PC-3 (cell line): ENCODE measurements around the gene EXOC6B. TPM values are rescaled to one million over a fixed set of nuclear protein-coding genes. Genes with fewer than 3 reads are reported as not detected.

Experiments used
- ATAC-seq: fragments of 200-7000 bp; cut with Tn5 transposase; 2 replicates; pipeline ENCODE4 v1.9.1; 2020; ENCODE audit warnings: mild to moderate bottlenecking, moderate library complexity
- BruUV-seq: library from RNA; stranded (reverse); fragments of 400-500 nt; replicated peaks from 2 replicates; lab custom pipeline; 2021; lab: Mats Ljungman, UMichigan
- CTCF ChIA-PET: fragments of 300-600 bp; sonication (Branson Sonifier 250); formaldehyde crosslinking; loops from one replicate; lab custom pipeline; 2022; ENCODE audit warnings: antibody characterized with exemption; lab: Charles Lee
- POLR2A ChIA-PET: fragments of 300-600 bp; sonication (Branson Sonifier 250); formaldehyde crosslinking; loops from one replicate; lab custom pipeline; 2022; ENCODE audit warnings: antibody characterized with exemption; ENCODE audit not compliant: unreplicated experiment; lab: Charles Lee
- DNase-seq: peaks from one replicate; pipeline ENCODE4 v3.0.0-alpha.2; 2015
- H2AFZ ChIP-seq: fragments of 300-600 bp; sonication (generic); 2 replicates; pipeline ENCODE4 v1.6.0; 2016; ENCODE audit warnings: antibody characterized with exemption, low read length
- H3F3A ChIP-seq: fragments of 300-600 bp; sonication (generic); one replicate; pipeline ENCODE4 v1.6.0; 2017; ENCODE audit warnings: antibody characterized with exemption, low read length, control low read depth, mild to moderate bottlenecking; ENCODE audit not compliant: unreplicated experiment
- H3K27ac ChIP-seq: fragments of 300-600 bp; sonication (generic); 2 replicates; pipeline ENCODE4 v1.5.1; 2016; ENCODE audit warnings: mild to moderate bottlenecking, low read length
- H3K27me3 ChIP-seq: fragments of 300-600 bp; sonication (generic); 2 replicates; pipeline ENCODE4 v1.6.1; 2016; ENCODE audit warnings: low read length, mixed read lengths
- H3K36me3 ChIP-seq: fragments of 300-600 bp; sonication (generic); 2 replicates; pipeline ENCODE4 v1.6.1; 2016; ENCODE audit warnings: low read depth, mixed run types, low read length, mixed read lengths
- H3K4me1 ChIP-seq: fragments of 300-600 bp; sonication (generic); 2 replicates; pipeline ENCODE4 v1.5.1; 2016; ENCODE audit warnings: low read length; ENCODE audit not compliant: insufficient read depth
- H3K4me2 ChIP-seq: fragments of 300-600 bp; sonication (generic); 2 replicates; pipeline ENCODE4 v1.6.0; 2016; ENCODE audit warnings: low read length
- H3K4me3 ChIP-seq: fragments of 300-600 bp; sonication (generic); 2 replicates; pipeline ENCODE4 v1.5.1; 2016; ENCODE audit warnings: mild to moderate bottlenecking, low read length, mixed read lengths
- H3K79me2 ChIP-seq: fragments of 300-600 bp; sonication (generic); 2 replicates; pipeline ENCODE4 v1.6.1; 2017; ENCODE audit warnings: low read length, mixed read lengths
- H3K9ac ChIP-seq: fragments of 300-600 bp; sonication (generic); 2 replicates; pipeline ENCODE4 v1.6.0; 2016; ENCODE audit warnings: mild to moderate bottlenecking, low read length
- H3K9me2 ChIP-seq: fragments of 300-600 bp; sonication (generic); replicated peaks from 2 replicates; pipeline ENCODE4 v1.6.1; 2016; ENCODE audit warnings: mixed run types, low read length, mixed read lengths
- H3K9me3 ChIP-seq: fragments of 300-600 bp; sonication (generic); 2 replicates; pipeline ENCODE4 v1.6.1; 2016; ENCODE audit warnings: low read length, mixed read lengths
- H4K20me1 ChIP-seq: fragments of 300-600 bp; sonication (generic); 2 replicates; pipeline ENCODE4 v1.6.1; 2016; ENCODE audit warnings: low read length, mixed read lengths
- CTCF ChIP-seq: fragments of 300-600 bp; sonication (generic); conservative IDR thresholded peaks from 2 replicates; pipeline ENCODE4 v1.5.1; 2017; ENCODE audit warnings: antibody characterized with exemption, low read depth, mild to moderate bottlenecking, low read length
- EZH2 ChIP-seq: fragments of 300-600 bp; sonication (generic); IDR thresholded peaks from one replicate; pipeline ENCODE4 v1.6.1; 2017; ENCODE audit warnings: antibody characterized with exemption, mild to moderate bottlenecking, low read length; ENCODE audit not compliant: unreplicated experiment
- EZH2phosphoT487 ChIP-seq: fragments of 300-600 bp; sonication (generic); IDR thresholded peaks from 2 replicates; pipeline ENCODE4 v1.6.1; 2018; ENCODE audit warnings: mild to moderate bottlenecking, antibody characterized with exemption, low read length, borderline replicate concordance
- intact Hi-C: fragments of 100-400 bp; cut with micrococcal nuclease; formaldehyde crosslinking; loops from 2 replicates; pipeline ENCODE4 v1.9.0; 2023
- total RNA-seq: library from RNA; depleted of rRNA; stranded (reverse); fragments of >200 nt; gene quantifications from 2 replicates; pipeline ENCODE4 v1.2.3, GENCODE V29; 2014

The EXOC6B gene
- total RNA-seq, 1 experiment from 2014 or later = 13.9 TPM

- H4K20me1 ChIP-seq = no peaks in the 10 kb centered on the region
Measured at GRCh38 chr2:72180351-72180750, 645.5 kb downstream of the EXOC6B start.

GRCh38 chr2:72178551-72178950 is 647.3 kb downstream of the EXOC6B start:
- Histone ChIP-seq H3K4me3 (no peak overlapping the region), H3K4me2 (no peak overlapping the region), H3K79me2 (no peaks in the 10 kb centered on the region), H3K27me3 (no peaks in the 10 kb centered on the region), H2AFZ (no peak overlapping the region), H3K36me3 (peaks cover 3% of the 10 kb centered on the region; the same call in 1 of the 2 replicates), H3K27ac (no peak overlapping the region), H3K9me3 (no peaks in the 10 kb centered on the region), H3F3A (no peaks in the 10 kb centered on the region), H4K20me1 (no peaks in the 10 kb centered on the region), H3K9me2 (no peaks in the 10 kb centered on the region), H3K4me1 (no peaks in the 10 kb centered on the region), H3K9ac (no peak overlapping the region)
- ATAC-seq = no peak
- TF ChIP-seq EZH2phosphoT487 = no peak
- no peak for TF ChIP-seq EZH2
- no peak for TF ChIP-seq CTCF
- intact Hi-C loops = no loop called here
- ChIA-PET CTCF (no interaction called here), POLR2A (no interaction called here)
- no TSS peak for BruUV-seq
- no peak for DNase-seq

More at GRCh38 chr2:72180351-72180750, 645.5 kb downstream of the EXOC6B start:
- DNase-seq = no peak
- Histone ChIP-seq H3K36me3 (peaks cover 1% of the 10 kb centered on the region; the same call in 1 of the 2 replicates), H3K9ac (no peak overlapping the region), H3K27ac (no peak overlapping the region), H3K4me1 (no peaks in the 10 kb centered on the region), H3K79me2 (no peaks in the 10 kb centered on the region), H3K4me2 (no peak overlapping the region), H3K27me3 (no peaks in the 10 kb centered on the region), H3F3A (no peaks in the 10 kb centered on the region), H3K4me3 (no peak overlapping the region), H3K9me3 (no peaks in the 10 kb centered on the region), H2AFZ (no peak overlapping the region), H3K9me2 (no peaks in the 10 kb centered on the region)
- POLR2A ChIA-PET = no interaction called here
- intact Hi-C loops = no loop called here
- CTCF ChIA-PET = no interaction called here
- no TSS peak for BruUV-seq
- TF ChIP-seq CTCF = no peak
- ATAC-seq = no peak

GRCh38 chr2:72176281-72176680 is 649.6 kb downstream of the EXOC6B start:
- BruUV-seq = no TSS peak
- intact Hi-C loops = no loop called here
- TF ChIP-seq EZH2phosphoT487 (no peak), EZH2 (no peak), CTCF (no peak)

More at GRCh38 chr2:72176281-72176680, 649.6 kb downstream of the EXOC6B start:
- ATAC-seq = no peak
- Histone ChIP-seq H3K4me3 (no peak overlapping the region), H4K20me1 (no peaks in the 10 kb centered on the region), H2AFZ (no peak overlapping the region), H3K9me2 (no peaks in the 10 kb centered on the region), H3K79me2 (no peaks in the 10 kb centered on the region), H3K36me3 (peaks cover 3% of the 10 kb centered on the region; the same call in 1 of the 2 replicates), H3K27ac (no peak overlapping the region), H3F3A (no peaks in the 10 kb centered on the region), H3K9ac (no peak overlapping the region), H3K9me3 (no peaks in the 10 kb centered on the region), H3K4me1 (no peaks in the 10 kb centered on the region), H3K27me3 (no peaks in the 10 kb centered on the region), H3K4me2 (no peak overlapping the region)
- ChIA-PET POLR2A (no interaction called here), CTCF (interaction anchor here (0.8 kb wide), 1 partner anchor 26 kb away, joined by 3 read pairs; no protein-coding TSS in a partner anchor)
- no peak for DNase-seq
